Neural cell (in vitro differentiated cells): Measurements from ENCODE around the gene LRRC2. TPM values are rescaled to one million over a fixed set of nuclear protein-coding genes. Genes with fewer than 3 reads are reported as not detected.

Source experiments
- H2AFZ ChIP-seq: fragments of 200-600, 300-800 bp; sonication (generic), shearing (Covaris generic); 2 replicates; pipeline ENCODE4 v1.6.0; 2014; ENCODE audit warnings: low read depth, mild to moderate bottlenecking, antibody characterized with exemption, low read length, moderate library complexity
- H3F3A ChIP-seq: fragments of 200-600 bp; shearing (Covaris generic); 2 replicates; pipeline ENCODE4 v1.6.1; 2016; ENCODE audit warnings: mild to moderate bottlenecking, moderate library complexity, mixed read lengths, antibody characterized with exemption, low read length; ENCODE audit not compliant: insufficient read depth, poor library complexity, severe bottlenecking
- H3K27ac ChIP-seq: fragments of 200-600, 300-800 bp; sonication (generic), shearing (Covaris generic); 2 replicates; pipeline ENCODE4 v1.5.1; 2014; ENCODE audit warnings: mild to moderate bottlenecking, low read length, moderate library complexity
- H3K27me3 ChIP-seq: fragments of 300-800, 200-600 bp; sonication (generic), shearing (Covaris generic); 2 replicates; pipeline ENCODE4 v1.6.0; 2014; ENCODE audit warnings: mild to moderate bottlenecking, low read depth, low read length, moderate library complexity; ENCODE audit not compliant: insufficient read depth
- H3K36me3 ChIP-seq: fragments of 300-800, 200-600 bp; sonication (generic), shearing (Covaris generic); 2 replicates; pipeline ENCODE4 v1.5.1; 2014; ENCODE audit warnings: mild to moderate bottlenecking, antibody characterized with exemption, low read length, moderate library complexity; ENCODE audit not compliant: insufficient read depth
- H3K4me2 ChIP-seq: fragments of 300-800, 200-600 bp; sonication (generic), shearing (Covaris generic); 2 replicates; pipeline ENCODE4 v1.6.0; 2014; ENCODE audit warnings: mild to moderate bottlenecking, low read length
- H3K4me3 ChIP-seq: fragments of 300-800, 200-600 bp; sonication (generic), shearing (Covaris generic); 2 replicates; pipeline ENCODE4 v1.5.1; 2014; ENCODE audit warnings: mild to moderate bottlenecking, low read length, moderate library complexity
- H3K79me2 ChIP-seq: fragments of 200-600 bp; shearing (Covaris generic); replicated peaks from 2 replicates; pipeline ENCODE4 v1.6.0; 2014; ENCODE audit warnings: mild to moderate bottlenecking, low read length, moderate library complexity; ENCODE audit not compliant: insufficient read depth
- H3K9ac ChIP-seq: fragments of 300-800, 200-600 bp; sonication (generic), shearing (Covaris generic); 2 replicates; pipeline ENCODE4 v1.6.1; 2016; ENCODE audit warnings: mild to moderate bottlenecking, low read length, mixed read lengths
- H3K9me2 ChIP-seq: fragments of 200-600 bp; shearing (Covaris generic); 2 replicates; pipeline ENCODE4 v1.6.1; 2016; ENCODE audit warnings: mild to moderate bottlenecking, low read length, mixed read lengths; ENCODE audit not compliant: insufficient read depth
- H3K9me3 ChIP-seq: fragments of 200-600, 300-800 bp; sonication (generic), shearing (Covaris generic); 2 replicates; pipeline ENCODE4 v1.6.1; 2016; ENCODE audit warnings: mild to moderate bottlenecking, mixed run types, low read length, moderate library complexity, mixed read lengths
- H4K20me1 ChIP-seq: fragments of 200-600 bp; shearing (Covaris generic); 2 replicates; pipeline ENCODE4 v1.6.1; 2016; ENCODE audit warnings: mild to moderate bottlenecking, mixed run types; ENCODE audit not compliant: insufficient read depth
- CTCF ChIP-seq: fragments of 450-650 bp; IDR thresholded peaks from 2 replicates; pipeline ENCODE4 v1.5.1; 2014; ENCODE audit warnings: antibody characterized with exemption, mild to moderate bottlenecking, moderate library complexity; ENCODE audit not compliant: poor library complexity, severe bottlenecking
- EP300 ChIP-seq: fragments of 450-650 bp; conservative IDR thresholded peaks from 2 replicates; pipeline ENCODE4 v1.6.1; 2014; ENCODE audit warnings: antibody characterized with exemption, mild to moderate bottlenecking, moderate library complexity; ENCODE audit not compliant: poor library complexity, severe bottlenecking
- EZH2 ChIP-seq: fragments of 200-600, 300-800 bp; shearing (Covaris generic), sonication (generic); IDR thresholded peaks from 2 replicates; pipeline ENCODE4 v1.6.1; 2014; ENCODE audit warnings: antibody characterized with exemption, low read length, borderline replicate concordance, mild to moderate bottlenecking; ENCODE audit not compliant: insufficient read depth, poor library complexity, severe bottlenecking
- MXI1 ChIP-seq: fragments of 450-650 bp; conservative IDR thresholded peaks from 2 replicates; pipeline ENCODE4 v1.6.1; 2014; ENCODE audit warnings: antibody characterized with exemption, mild to moderate bottlenecking; ENCODE audit not compliant: poor library complexity, severe bottlenecking
- POLR2AphosphoS5 ChIP-seq: IDR thresholded peaks from 2 replicates; pipeline ENCODE4 v1.6.1; 2012
- RAD21 ChIP-seq: fragments of 450-650 bp; conservative IDR thresholded peaks from 2 replicates; pipeline ENCODE4 v1.6.1; 2014; ENCODE audit warnings: antibody characterized with exemption, mild to moderate bottlenecking, moderate library complexity
- REST ChIP-seq: IDR thresholded peaks from 2 replicates; pipeline ENCODE4 v1.6.1; 2012; ENCODE audit warnings: borderline replicate concordance
- SMC3 ChIP-seq: fragments of 450-650 bp; conservative IDR thresholded peaks from 2 replicates; pipeline ENCODE4 v1.6.1; 2014; ENCODE audit warnings: antibody characterized with exemption, mild to moderate bottlenecking, moderate library complexity; ENCODE audit not compliant: poor library complexity
- TAF1 ChIP-seq: IDR thresholded peaks from 2 replicates; pipeline ENCODE4 v1.6.1; 2012; ENCODE audit warnings: low read depth
- polyA plus RNA-seq: library from polyadenylated mRNA; depleted of rRNA; stranded (reverse); fragments of >200 nt; gene quantifications from 2 replicates; pipeline ENCODE4 v1.2.3, GENCODE V29; 2014

The LRRC2 gene
- polyA plus RNA-seq, 1 donor from 2014 or later = not detected

- peaks cover 64% of the 10 kb centered on the region for H3K27me3 ChIP-seq
- H3K27ac ChIP-seq = no peak overlapping the region
- H3K4me3 ChIP-seq = no peak overlapping the region
- no peaks in the 10 kb centered on the region for H3K79me2 ChIP-seq
- H3F3A ChIP-seq = no peaks in the 10 kb centered on the region
- no peaks in the 10 kb centered on the region for H3K36me3 ChIP-seq
- H3K4me2 ChIP-seq = no peak overlapping the region
- no peak overlapping the region for H3K9ac ChIP-seq
- no peaks in the 10 kb centered on the region for H3K9me3 ChIP-seq
- H2AFZ ChIP-seq = no peak overlapping the region
- H4K20me1 ChIP-seq = no peaks in the 10 kb centered on the region
- no peaks in the 10 kb centered on the region for H3K9me2 ChIP-seq
- TF ChIP-seq CTCF (no peak), EZH2 (no peak), RAD21 (no peak), EP300 (no peak), TAF1 (no peak), REST (no peak), POLR2AphosphoS5 (no peak), MXI1 (no peak), SMC3 (no peak)
These were observed 9.6 kb upstream of the LRRC2 start for GRCh38 chr3:46575577-46576222.

- H4K20me1 ChIP-seq = no peaks in the 10 kb centered on the region
- H3K9ac ChIP-seq = no peak overlapping the region
- H3K4me3 ChIP-seq = no peak overlapping the region
- no peaks in the 10 kb centered on the region for H3K9me3 ChIP-seq
- no peaks in the 10 kb centered on the region for H3K79me2 ChIP-seq
- no peaks in the 10 kb centered on the region for H3K9me2 ChIP-seq
- H3F3A ChIP-seq = no peaks in the 10 kb centered on the region
- H3K27me3 ChIP-seq = peaks cover 57% of the 10 kb centered on the region
- no peak overlapping the region for H3K4me2 ChIP-seq
- no peak overlapping the region for H2AFZ ChIP-seq
- H3K36me3 ChIP-seq = no peaks in the 10 kb centered on the region
- H3K27ac ChIP-seq = no peak overlapping the region
- TF ChIP-seq EP300 (no peak), CTCF (no peak), SMC3 (no peak), EZH2 (no peak), REST (no peak), RAD21 (no peak), POLR2AphosphoS5 (no peak), MXI1 (no peak), TAF1 (no peak)
These were observed 8.9 kb upstream of the LRRC2 start for GRCh38 chr3:46574881-46575576.
